ENCODE measurements around the gene AKAP13. TPM values are rescaled to one million over a fixed set of nuclear protein-coding genes. Genes with fewer than 3 reads are reported as not detected.
"Not testable (repeated sequence)": the region's sequence is repeated elsewhere in the genome, so short reads cannot be mapped to it uniquely, and the experiment has no call there.

The AKAP13 gene
- total and polyA plus RNA-seq, 2 of the 13 experiments (the other 11 are each of a cell fraction or from before 2014, with no cell fraction given): 6.7 to 27.1 TPM

DNA sequence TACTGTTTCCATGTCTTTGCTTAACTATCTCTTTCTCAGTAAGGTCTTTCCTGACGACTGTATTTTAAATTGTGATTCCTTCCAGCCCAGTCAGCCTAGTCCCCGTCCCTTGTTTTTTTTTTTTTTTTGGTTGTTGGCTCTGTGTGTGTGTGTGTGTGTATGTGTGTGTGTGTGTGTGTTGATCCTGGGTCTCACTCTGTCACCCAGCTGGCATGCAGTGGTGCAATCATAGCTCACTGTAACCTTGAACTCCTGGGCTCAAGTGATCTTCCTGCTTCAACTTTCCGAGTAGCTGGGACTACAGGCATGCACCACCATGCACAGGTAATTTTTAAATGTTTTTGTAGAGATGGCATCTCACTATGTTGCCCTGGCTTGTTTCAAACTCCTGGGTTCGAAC is 31.3 kb upstream of the AKAP13 start:
- Histone ChIP-seq H3K4me2 (ENCODE audit: low read depth, low read length) (peak overlapping the region; percentile 49), H3K4me3 (replicated peaks in 1 of 3; ENCODE audit: insufficient read depth in 1 of 3, low read depth in 2 of 3, low read length in 3 of 3) (peak overlapping the region in 1 of 3 experiments; percentile 40; a peak in 2 of 6 replicates), H3K4me1 (ENCODE audit: insufficient read depth, low read length) (peaks cover 58% of the 10 kb centered on the region), H3K9ac (ENCODE audit: insufficient read depth, low read depth, low read length) (peak overlapping the region; percentile 34; the same call in 1 of the 2 replicates)
- DNase-seq (ENCODE audit: low spot score) (peak; percentile 89), ATAC-seq (peak; percentile 63)
- H3K9me3 ChIP-seq (ENCODE audit: low read length); CTCF ChIA-PET (ENCODE audit: low intra/inter-chr PET ratio, low total read pairs); H4K20me1 ChIP-seq (ENCODE audit: insufficient read depth, low read length); H2AFZ ChIP-seq (ENCODE audit: low read length); H3K79me2 ChIP-seq (ENCODE audit: insufficient read depth, low read length); FAIRE-seq; H3K27me3 ChIP-seq (ENCODE audit: control insufficient read depth in 1 of 2, insufficient read depth in 2 of 2, low read length in 2 of 2); H3K36me3 ChIP-seq (replicated peaks in 1 of 2; ENCODE audit: control insufficient read depth in 1 of 2, insufficient read depth in 2 of 2, low read length in 2 of 2); H3K27ac ChIP-seq (ENCODE audit: extremely low read length, insufficient read depth, low read length); in situ Hi-C loops (cut with HindIII; ENCODE audit: extremely low pct_ligation_motif_present, low pct_unique_long_range_greater_than_20kb); BruUV-seq (replicated peaks); intact Hi-C loops (cut with micrococcal nuclease; ENCODE audit: unreplicated experiment): not testable (repeated sequence)
- WGBS (ENCODE audit: low lambda C conversion rate): 18% methylated on average over 4 of the region's 4 CpGs
- POLR2A ChIA-PET: interaction anchor here (1.0 kb wide), 1 partner anchor 31 kb away, joined by 5 read pairs; the partner anchor contains the start of gene AKAP13
- TF ChIP-seq MIER3 (CRISPR knock-in tag; IDR thresholded peaks at IDR 0.05; ENCODE audit: borderline replicate concordance) (peak; percentile 69; the same call in 1 of the 2 replicates), TBL1XR1 (IDR thresholded peaks at IDR 0.05; ENCODE audit: borderline replicate concordance, low read length, partially characterized antibody) (peak; percentile 58), FOXP1 (IDR thresholded peaks at IDR 0.05) (peak; percentile 45; the same call in 1 of the 2 replicates), FOXP1 (CRISPR knock-in tag; IDR thresholded peaks at IDR 0.05) (peak; percentile 76; the same call in 1 of the 2 replicates), CHD4 (IDR thresholded peaks at IDR 0.05; ENCODE audit: borderline replicate concordance, low read length) (peak; percentile 44; the same call in 1 of the 2 replicates), ARNTL (CRISPR knock-in tag; IDR thresholded peaks at IDR 0.05) (0 out of 2 replicates have a peak, but pooled peaks have one; percentile 47), ZMYM4 (CRISPR knock-in tag; IDR thresholded peaks at IDR 0.05) (peak; percentile 56; the same call in 1 of the 2 replicates), JUND (CRISPR knock-in tag; IDR thresholded peaks at IDR 0.05) (peak; percentile 82)
- TF ChIP-seq, protein P1, sequence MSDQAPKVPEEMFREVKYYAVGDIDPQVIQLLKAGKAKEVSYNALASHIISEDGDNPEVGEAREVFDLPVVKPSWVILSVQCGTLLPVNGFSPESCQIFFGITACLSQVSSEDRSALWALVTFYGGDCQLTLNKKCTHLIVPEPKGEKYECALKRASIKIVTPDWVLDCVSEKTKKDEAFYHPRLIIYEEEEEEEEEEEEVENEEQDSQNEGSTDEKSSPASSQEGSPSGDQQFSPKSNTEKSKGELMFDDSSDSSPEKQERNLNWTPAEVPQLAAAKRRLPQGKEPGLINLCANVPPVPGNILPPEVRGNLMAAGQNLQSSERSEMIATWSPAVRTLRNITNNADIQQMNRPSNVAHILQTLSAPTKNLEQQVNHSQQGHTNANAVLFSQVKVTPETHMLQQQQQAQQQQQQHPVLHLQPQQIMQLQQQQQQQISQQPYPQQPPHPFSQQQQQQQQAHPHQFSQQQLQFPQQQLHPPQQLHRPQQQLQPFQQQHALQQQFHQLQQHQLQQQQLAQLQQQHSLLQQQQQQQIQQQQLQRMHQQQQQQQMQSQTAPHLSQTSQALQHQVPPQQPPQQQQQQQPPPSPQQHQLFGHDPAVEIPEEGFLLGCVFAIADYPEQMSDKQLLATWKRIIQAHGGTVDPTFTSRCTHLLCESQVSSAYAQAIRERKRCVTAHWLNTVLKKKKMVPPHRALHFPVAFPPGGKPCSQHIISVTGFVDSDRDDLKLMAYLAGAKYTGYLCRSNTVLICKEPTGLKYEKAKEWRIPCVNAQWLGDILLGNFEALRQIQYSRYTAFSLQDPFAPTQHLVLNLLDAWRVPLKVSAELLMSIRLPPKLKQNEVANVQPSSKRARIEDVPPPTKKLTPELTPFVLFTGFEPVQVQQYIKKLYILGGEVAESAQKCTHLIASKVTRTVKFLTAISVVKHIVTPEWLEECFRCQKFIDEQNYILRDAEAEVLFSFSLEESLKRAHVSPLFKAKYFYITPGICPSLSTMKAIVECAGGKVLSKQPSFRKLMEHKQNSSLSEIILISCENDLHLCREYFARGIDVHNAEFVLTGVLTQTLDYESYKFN (CRISPR knock-in tag; conservative IDR thresholded peaks at IDR 0.05): peak; percentile 80
- TF ChIP-seq, protein P2, sequence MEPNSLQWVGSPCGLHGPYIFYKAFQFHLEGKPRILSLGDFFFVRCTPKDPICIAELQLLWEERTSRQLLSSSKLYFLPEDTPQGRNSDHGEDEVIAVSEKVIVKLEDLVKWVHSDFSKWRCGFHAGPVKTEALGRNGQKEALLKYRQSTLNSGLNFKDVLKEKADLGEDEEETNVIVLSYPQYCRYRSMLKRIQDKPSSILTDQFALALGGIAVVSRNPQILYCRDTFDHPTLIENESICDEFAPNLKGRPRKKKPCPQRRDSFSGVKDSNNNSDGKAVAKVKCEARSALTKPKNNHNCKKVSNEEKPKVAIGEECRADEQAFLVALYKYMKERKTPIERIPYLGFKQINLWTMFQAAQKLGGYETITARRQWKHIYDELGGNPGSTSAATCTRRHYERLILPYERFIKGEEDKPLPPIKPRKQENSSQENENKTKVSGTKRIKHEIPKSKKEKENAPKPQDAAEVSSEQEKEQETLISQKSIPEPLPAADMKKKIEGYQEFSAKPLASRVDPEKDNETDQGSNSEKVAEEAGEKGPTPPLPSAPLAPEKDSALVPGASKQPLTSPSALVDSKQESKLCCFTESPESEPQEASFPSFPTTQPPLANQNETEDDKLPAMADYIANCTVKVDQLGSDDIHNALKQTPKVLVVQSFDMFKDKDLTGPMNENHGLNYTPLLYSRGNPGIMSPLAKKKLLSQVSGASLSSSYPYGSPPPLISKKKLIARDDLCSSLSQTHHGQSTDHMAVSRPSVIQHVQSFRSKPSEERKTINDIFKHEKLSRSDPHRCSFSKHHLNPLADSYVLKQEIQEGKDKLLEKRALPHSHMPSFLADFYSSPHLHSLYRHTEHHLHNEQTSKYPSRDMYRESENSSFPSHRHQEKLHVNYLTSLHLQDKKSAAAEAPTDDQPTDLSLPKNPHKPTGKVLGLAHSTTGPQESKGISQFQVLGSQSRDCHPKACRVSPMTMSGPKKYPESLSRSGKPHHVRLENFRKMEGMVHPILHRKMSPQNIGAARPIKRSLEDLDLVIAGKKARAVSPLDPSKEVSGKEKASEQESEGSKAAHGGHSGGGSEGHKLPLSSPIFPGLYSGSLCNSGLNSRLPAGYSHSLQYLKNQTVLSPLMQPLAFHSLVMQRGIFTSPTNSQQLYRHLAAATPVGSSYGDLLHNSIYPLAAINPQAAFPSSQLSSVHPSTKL (CRISPR knock-in tag; IDR thresholded peaks at IDR 0.05): peak; percentile 89
- TF ChIP-seq, protein P3, sequence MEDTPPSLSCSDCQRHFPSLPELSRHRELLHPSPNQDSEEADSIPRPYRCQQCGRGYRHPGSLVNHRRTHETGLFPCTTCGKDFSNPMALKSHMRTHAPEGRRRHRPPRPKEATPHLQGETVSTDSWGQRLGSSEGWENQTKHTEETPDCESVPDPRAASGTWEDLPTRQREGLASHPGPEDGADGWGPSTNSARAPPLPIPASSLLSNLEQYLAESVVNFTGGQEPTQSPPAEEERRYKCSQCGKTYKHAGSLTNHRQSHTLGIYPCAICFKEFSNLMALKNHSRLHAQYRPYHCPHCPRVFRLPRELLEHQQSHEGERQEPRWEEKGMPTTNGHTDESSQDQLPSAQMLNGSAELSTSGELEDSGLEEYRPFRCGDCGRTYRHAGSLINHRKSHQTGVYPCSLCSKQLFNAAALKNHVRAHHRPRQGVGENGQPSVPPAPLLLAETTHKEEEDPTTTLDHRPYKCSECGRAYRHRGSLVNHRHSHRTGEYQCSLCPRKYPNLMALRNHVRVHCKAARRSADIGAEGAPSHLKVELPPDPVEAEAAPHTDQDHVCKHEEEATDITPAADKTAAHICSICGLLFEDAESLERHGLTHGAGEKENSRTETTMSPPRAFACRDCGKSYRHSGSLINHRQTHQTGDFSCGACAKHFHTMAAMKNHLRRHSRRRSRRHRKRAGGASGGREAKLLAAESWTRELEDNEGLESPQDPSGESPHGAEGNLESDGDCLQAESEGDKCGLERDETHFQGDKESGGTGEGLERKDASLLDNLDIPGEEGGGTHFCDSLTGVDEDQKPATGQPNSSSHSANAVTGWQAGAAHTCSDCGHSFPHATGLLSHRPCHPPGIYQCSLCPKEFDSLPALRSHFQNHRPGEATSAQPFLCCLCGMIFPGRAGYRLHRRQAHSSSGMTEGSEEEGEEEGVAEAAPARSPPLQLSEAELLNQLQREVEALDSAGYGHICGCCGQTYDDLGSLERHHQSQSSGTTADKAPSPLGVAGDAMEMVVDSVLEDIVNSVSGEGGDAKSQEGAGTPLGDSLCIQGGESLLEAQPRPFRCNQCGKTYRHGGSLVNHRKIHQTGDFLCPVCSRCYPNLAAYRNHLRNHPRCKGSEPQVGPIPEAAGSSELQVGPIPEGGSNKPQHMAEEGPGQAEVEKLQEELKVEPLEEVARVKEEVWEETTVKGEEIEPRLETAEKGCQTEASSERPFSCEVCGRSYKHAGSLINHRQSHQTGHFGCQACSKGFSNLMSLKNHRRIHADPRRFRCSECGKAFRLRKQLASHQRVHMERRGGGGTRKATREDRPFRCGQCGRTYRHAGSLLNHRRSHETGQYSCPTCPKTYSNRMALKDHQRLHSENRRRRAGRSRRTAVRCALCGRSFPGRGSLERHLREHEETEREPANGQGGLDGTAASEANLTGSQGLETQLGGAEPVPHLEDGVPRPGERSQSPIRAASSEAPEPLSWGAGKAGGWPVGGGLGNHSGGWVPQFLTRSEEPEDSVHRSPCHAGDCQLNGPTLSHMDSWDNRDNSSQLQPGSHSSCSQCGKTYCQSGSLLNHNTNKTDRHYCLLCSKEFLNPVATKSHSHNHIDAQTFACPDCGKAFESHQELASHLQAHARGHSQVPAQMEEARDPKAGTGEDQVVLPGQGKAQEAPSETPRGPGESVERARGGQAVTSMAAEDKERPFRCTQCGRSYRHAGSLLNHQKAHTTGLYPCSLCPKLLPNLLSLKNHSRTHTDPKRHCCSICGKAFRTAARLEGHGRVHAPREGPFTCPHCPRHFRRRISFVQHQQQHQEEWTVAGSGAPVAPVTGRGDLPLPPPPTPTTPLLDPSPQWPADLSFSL (CRISPR knock-in tag; IDR thresholded peaks at IDR 0.05): peak; percentile 95
